HEK293 (cell line): Measurements from ENCODE around the gene CRIP1.
A peak's percentile ranks its signal among the peaks of the same experiment; 100 is the strongest.

ENCODE experiments used
- CTCF ChIA-PET: fragments of 350-600 bp; formaldehyde crosslinking; extraction: SDS; loops from one replicate; lab custom pipeline; 2021; ENCODE audit warnings: antibody characterized with exemption; lab: Yijun Ruan, JAX
- POLR2A ChIA-PET: fragments of 300-600 bp; formaldehyde crosslinking; extraction: SDS; loops from one replicate; lab custom pipeline; 2020; ENCODE audit warnings: antibody characterized with exemption, inconsistent platforms; lab: Yijun Ruan, JAX
- H3K27ac ChIP-seq: fragments of 200-500 bp; sonication (Bioruptor generic); 2 replicates; pipeline ENCODE4 v1.5.1; 2014; ENCODE audit warnings: low read depth, low read length, control low read depth, inconsistent platforms; ENCODE audit errors: extremely low read depth
- H3K36me3 ChIP-seq, 2 experiments: fragments of 200-500 bp in 1 of 2; sonication (Bioruptor generic) in 1 of 2; 1 replicate in 1 of 2; 2 replicates in 1 of 2; pipeline ENCODE4 v1.5.1; 2014 to 2017; ENCODE audit warnings: inconsistent platforms in 2 of 2, low read length in 2 of 2; ENCODE audit not compliant: control insufficient read depth in 2 of 2, insufficient read depth in 1 of 2
- H3K4me1 ChIP-seq: fragments of 200-500 bp; sonication (Bioruptor generic); 2 replicates; pipeline ENCODE4 v1.5.1; 2014; ENCODE audit warnings: mild to moderate bottlenecking, low read length, inconsistent platforms; ENCODE audit not compliant: control insufficient read depth, insufficient read depth
- H3K4me3 ChIP-seq: 2 replicates; pipeline ENCODE4 v1.5.1; 2011; ENCODE audit warnings: low read depth, mild to moderate bottlenecking, control low read depth, low read length, moderate library complexity
- H3K9me3 ChIP-seq: fragments of 200-500 bp; sonication (Bioruptor generic); 2 replicates; pipeline ENCODE4 v1.5.1; 2014; ENCODE audit warnings: low read depth, low read length, inconsistent platforms; ENCODE audit not compliant: control insufficient read depth, insufficient read depth
- PATZ1 ChIP-seq: fragments of 450-650 bp; formaldehyde crosslinking; IDR thresholded peaks from 2 replicates; pipeline ENCODE4 v1.5.1; 2016; ENCODE audit warnings: missing biosample characterization, missing genetic modification characterization
- PRDM1 ChIP-seq: fragments of 450-650 bp; formaldehyde crosslinking; IDR thresholded peaks from 2 replicates; pipeline ENCODE4; 2016; ENCODE audit warnings: missing biosample characterization, missing genetic modification characterization
- PRDM10 ChIP-seq: fragments of 450-650 bp; formaldehyde crosslinking; IDR thresholded peaks from 2 replicates; pipeline ENCODE4 v1.5.1; 2016; ENCODE audit warnings: missing biosample characterization, missing genetic modification characterization
- SALL2 ChIP-seq: fragments of 450-650 bp; formaldehyde crosslinking; IDR thresholded peaks from 2 replicates; pipeline ENCODE4 v1.5.0; 2017; ENCODE audit warnings: missing biosample characterization, mild to moderate bottlenecking, missing genetic modification characterization, borderline replicate concordance
- ZFHX2 ChIP-seq: fragments of 450-650 bp; formaldehyde crosslinking; conservative IDR thresholded peaks from 2 replicates; pipeline ENCODE4 v1.5.1; 2016; ENCODE audit warnings: missing biosample characterization, missing genetic modification characterization
- ZFP41 ChIP-seq: fragments of 450-650 bp; formaldehyde crosslinking; IDR thresholded peaks from 2 replicates; pipeline ENCODE4 v1.5.1; 2016; ENCODE audit warnings: missing biosample characterization, missing genetic modification characterization, borderline replicate concordance
- ZIC2 ChIP-seq: fragments of 450-650 bp; formaldehyde crosslinking; IDR thresholded peaks from 2 replicates; pipeline ENCODE4 v1.5.1; 2016; ENCODE audit warnings: missing biosample characterization, missing genetic modification characterization
- ZNF48 ChIP-seq: fragments of 450-650 bp; formaldehyde crosslinking; IDR thresholded peaks from 2 replicates; pipeline ENCODE4 v1.5.1; 2016; ENCODE audit warnings: missing biosample characterization, missing genetic modification characterization
- ZNF560 ChIP-seq: fragments of 450-650 bp; formaldehyde crosslinking; IDR thresholded peaks from 2 replicates; pipeline ENCODE4 v1.5.1; 2017; ENCODE audit warnings: missing biosample characterization, missing genetic modification characterization, borderline replicate concordance
- ZNF692 ChIP-seq: fragments of 450-650 bp; formaldehyde crosslinking; IDR thresholded peaks from 2 replicates; pipeline ENCODE4 v1.5.1; 2016; ENCODE audit warnings: missing biosample characterization, missing genetic modification characterization

Gene CRIP1

GRCh38 chr14:105456736-105457617 lies 29.7 kb upstream of the CRIP1 start:
- ChIA-PET POLR2A (interaction anchor here (1.1 kb wide), 1 partner anchor 24 kb away, joined by 4 read pairs; no protein-coding TSS in a partner anchor), CTCF (interaction anchor here (1.0 to 1.7 kb wide), 3 partner anchors 24 to 85 kb away, joined by 5 to 7 read pairs (median 6); no protein-coding TSS in a partner anchor)
- Histone ChIP-seq H3K27ac (no peak overlapping the region), H3K4me1 (no peaks in the 10 kb centered on the region), H3K36me3 (peaks cover 13 to 80% of the 10 kb centered on the region in 2 experiments; a peak in 2 of 3 replicates), H3K4me3 (no peak overlapping the region), H3K9me3 (no peaks in the 10 kb centered on the region)
- TF ChIP-seq ZFHX2 (0 out of 2 replicates have a peak, but pooled peaks have one; percentile 7), ZIC2 (tag by site-specific recombination) (peak; percentile 69), SALL2 (tag by site-specific recombination) (no peak)

GRCh38 chr14:105458010-105458409 lies 28.7 kb upstream of the CRIP1 start:
- Histone ChIP-seq H3K9me3 (no peaks in the 10 kb centered on the region), H3K27ac (no peak overlapping the region), H3K4me3 (no peak overlapping the region), H3K4me1 (no peaks in the 10 kb centered on the region), H3K36me3 (peaks cover 7 to 76% of the 10 kb centered on the region in 2 experiments; a peak in 2 of 3 replicates)
- ChIA-PET POLR2A (no interaction called here), CTCF (interaction anchor here (1.0 to 1.7 kb wide), 2 partner anchors 23 to 32 kb away, joined by 5 to 7 read pairs; no protein-coding TSS in a partner anchor)
- TF ChIP-seq PATZ1 (tag by site-specific recombination) (no peak), ZFHX2 (peak; percentile 39; the same call in 1 of the 2 replicates)

- TF ChIP-seq PRDM10 (no peak), ZIC2 (tag by site-specific recombination) (no peak), ZFP41 (tag by site-specific recombination) (no peak), PRDM1 (tag by site-specific recombination) (no peak), ZNF692 (tag by site-specific recombination) (no peak), ZNF560 (tag by site-specific recombination) (no peak), ZNF48 (tag by site-specific recombination) (no peak)
- TF ChIP-seq, all 188 proteins: peak for 0
- Histone ChIP-seq H3K36me3 (peaks cover 7 to 77% of the 10 kb centered on the region in 2 experiments; a peak in 2 of 3 replicates), H3K9me3 (no peaks in the 10 kb centered on the region), H3K27ac (no peak overlapping the region), H3K4me1 (no peaks in the 10 kb centered on the region), H3K4me3 (no peak overlapping the region)
- POLR2A ChIA-PET, result no interaction called here
- CTCF ChIA-PET, result no interaction called here
These were observed 28.1 kb upstream of the CRIP1 start for GRCh38 chr14:105458571-105458970.
